Thoracic aorta (tissue), 2 donors: ENCODE data around the gene THEM5. TPM values are rescaled to one million over a fixed set of nuclear protein-coding genes. Genes with fewer than 3 reads are reported as not detected.
"Not testable (repeated sequence)": the region's sequence is repeated elsewhere in the genome, so short reads cannot be mapped to it uniquely, and the experiment has no call there.

Source experiments
- ATAC-seq: fragments of 150-250 bp; one replicate; pipeline ENCODE4 v1.8.0; 2017; ENCODE audit warnings: low read depth; ENCODE audit not compliant: insufficient number of reproducible peaks, low FRiP score
- DNase-seq: peaks from one replicate; pipeline ENCODE4 v3.0.0-alpha.2; 2020; ENCODE audit warnings: low spot score
- H3K27ac ChIP-seq, 2 donors: fragments of 200-600 bp; sonication (generic); 1 replicate in 1 of 2; 2 replicates in 1 of 2; pipeline ENCODE4 v1.5.1; 2016; ENCODE audit warnings: mild to moderate bottlenecking in 2 of 2, moderate library complexity in 2 of 2
- H3K27me3 ChIP-seq: fragments of 200-600 bp; sonication (generic); replicated peaks from 2 replicates; pipeline ENCODE4 v1.6.0; 2016; ENCODE audit warnings: mild to moderate bottlenecking; ENCODE audit not compliant: insufficient read depth
- H3K36me3 ChIP-seq: fragments of 200-600 bp; sonication (generic); one replicate; pipeline ENCODE4 v1.5.1; 2016
- H3K4me1 ChIP-seq, 2 donors: fragments of 200-600 bp; sonication (generic); 1 replicate in 1 of 2; 2 replicates in 1 of 2; pipeline versions ENCODE4 v1.5.1 to v1.6.0; 2016; ENCODE audit warnings: low read depth in 2 of 2, mild to moderate bottlenecking in 1 of 2; ENCODE audit not compliant: control insufficient read depth in 1 of 2
- H3K4me3 ChIP-seq: fragments of 200-600 bp; sonication (generic); 2 replicates; pipeline ENCODE4 v1.5.1; 2016; ENCODE audit warnings: mild to moderate bottlenecking
- H3K9me3 ChIP-seq: fragments of 200-600 bp; sonication (generic); 2 replicates; pipeline ENCODE4 v1.5.1; 2016
- total RNA-seq, 2 donors: library from RNA; depleted of rRNA; stranded (reverse); fragments of >200 nt; gene quantifications; one replicate each; pipeline versions ENCODE4 v1.1.0 to v1.2.3, GENCODE V29; 2016
- TF ChIP-seq, protein P1 (sequence below): fragments of 200-600 bp; sonication (generic); IDR thresholded peaks from one replicate; pipeline ENCODE4 v1.5.1; 2019; ENCODE audit warnings: antibody characterized with exemption

Gene THEM5
- total RNA-seq, 2 donors from 2014 or later = not detected

DNA sequence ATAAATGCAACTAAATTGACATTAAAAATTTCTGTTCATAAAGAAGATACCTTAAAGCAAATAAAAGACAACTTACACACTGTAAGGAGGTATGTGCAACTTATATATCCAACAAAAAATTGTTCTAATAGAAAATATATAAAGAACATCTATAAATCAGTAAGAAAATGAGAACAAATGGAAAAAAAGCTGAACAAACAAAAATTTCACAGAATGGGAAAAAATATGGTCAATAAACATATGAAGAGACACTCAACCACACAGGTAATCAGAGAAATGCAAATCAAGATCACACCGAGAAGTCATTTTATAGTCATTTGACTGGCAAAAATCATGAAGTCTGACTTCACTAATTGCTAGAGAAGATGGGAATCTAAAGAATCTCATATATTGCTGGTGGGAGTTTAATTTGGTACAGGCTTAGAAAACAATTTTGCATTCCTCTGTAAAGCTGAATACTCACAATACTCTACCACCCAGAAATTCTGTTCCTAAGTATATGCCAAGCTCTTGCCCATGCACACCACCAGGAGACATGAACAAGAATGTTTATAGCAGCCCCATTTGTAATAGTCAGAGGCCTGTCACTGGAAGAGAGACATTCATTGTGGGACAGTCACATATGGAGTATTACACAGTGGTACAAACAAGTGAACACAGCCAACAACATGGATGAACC is 22.0 kb upstream of the THEM5 start:
- Histone ChIP-seq H3K4me3 (no peak overlapping the region), H3K27ac (no peak overlapping the region), H3K4me1 (no peaks in the 10 kb centered on the region), H3K9me3 (no peaks in the 10 kb centered on the region), H3K27me3 (no peaks in the 10 kb centered on the region), H3K36me3 (peaks cover 5% of the 10 kb centered on the region)
- no peak for ATAC-seq
- no peak for DNase-seq
- TF ChIP-seq, protein P1, sequence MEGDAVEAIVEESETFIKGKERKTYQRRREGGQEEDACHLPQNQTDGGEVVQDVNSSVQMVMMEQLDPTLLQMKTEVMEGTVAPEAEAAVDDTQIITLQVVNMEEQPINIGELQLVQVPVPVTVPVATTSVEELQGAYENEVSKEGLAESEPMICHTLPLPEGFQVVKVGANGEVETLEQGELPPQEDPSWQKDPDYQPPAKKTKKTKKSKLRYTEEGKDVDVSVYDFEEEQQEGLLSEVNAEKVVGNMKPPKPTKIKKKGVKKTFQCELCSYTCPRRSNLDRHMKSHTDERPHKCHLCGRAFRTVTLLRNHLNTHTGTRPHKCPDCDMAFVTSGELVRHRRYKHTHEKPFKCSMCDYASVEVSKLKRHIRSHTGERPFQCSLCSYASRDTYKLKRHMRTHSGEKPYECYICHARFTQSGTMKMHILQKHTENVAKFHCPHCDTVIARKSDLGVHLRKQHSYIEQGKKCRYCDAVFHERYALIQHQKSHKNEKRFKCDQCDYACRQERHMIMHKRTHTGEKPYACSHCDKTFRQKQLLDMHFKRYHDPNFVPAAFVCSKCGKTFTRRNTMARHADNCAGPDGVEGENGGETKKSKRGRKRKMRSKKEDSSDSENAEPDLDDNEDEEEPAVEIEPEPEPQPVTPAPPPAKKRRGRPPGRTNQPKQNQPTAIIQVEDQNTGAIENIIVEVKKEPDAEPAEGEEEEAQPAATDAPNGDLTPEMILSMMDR = no peak

DNA sequence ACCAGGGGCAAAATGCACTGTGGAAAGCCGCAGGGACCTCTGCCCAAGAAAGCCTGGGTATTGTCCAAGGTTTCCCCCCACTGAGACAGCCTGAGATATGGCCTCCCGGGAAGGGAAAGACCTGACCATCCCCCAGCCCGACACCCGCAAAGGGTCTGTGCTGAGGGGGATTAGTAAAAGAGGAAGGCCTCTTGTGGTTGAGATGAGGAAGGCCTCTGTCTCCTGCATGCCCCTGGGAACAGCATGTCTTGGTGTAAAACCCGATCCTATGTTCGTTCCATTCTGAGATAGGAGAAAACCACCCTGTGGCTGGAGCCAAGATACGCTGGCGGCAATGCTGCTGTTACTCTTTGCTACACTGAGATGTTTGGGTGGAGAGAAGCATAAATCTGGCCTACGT is 19.3 kb upstream of the THEM5 start:
- H3K9me3 ChIP-seq, H3K27ac ChIP-seq, H3K4me3 ChIP-seq, DNase-seq, ATAC-seq, H3K27me3 ChIP-seq, H3K4me1 ChIP-seq, H3K36me3 ChIP-seq: not testable (repeated sequence)

DNA sequence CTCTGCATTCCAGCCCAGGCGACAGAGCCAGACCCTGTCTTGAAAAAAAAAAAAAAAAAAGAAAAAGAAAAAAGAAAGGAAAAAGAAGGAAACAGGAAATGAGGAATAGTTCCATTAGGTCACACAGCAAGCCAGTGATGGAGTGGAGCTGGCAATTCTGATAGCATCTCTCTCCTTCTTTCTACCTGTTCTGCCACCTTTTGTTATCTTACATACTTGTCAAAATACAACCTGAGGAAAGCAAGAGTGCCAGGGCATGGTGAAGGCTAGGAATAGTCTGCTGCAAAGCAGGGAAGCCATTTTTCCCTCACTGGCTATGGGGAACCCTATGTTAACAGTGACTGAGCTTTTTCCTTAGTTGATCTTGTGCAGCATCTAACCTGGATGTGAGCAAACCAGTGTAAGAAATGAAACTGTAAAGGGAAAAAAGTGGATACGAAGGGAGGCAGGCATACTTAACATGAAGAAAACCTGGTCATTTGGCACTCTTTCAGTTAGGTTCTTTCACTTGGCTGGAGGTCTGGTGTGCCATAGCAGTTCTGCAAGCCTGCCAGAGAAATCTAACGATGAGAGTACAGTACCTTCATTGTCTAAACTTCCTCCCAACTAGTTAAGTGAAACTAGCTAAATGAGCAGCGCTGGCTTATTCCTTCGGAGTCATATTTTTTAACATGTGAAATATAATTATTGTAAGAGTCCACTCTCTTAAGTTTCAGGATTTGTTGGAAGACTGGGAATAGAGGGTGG is 17.9 kb upstream of the THEM5 start:
- no peak overlapping the region for H3K4me3 ChIP-seq
- ATAC-seq = no peak
- no peaks in the 10 kb centered on the region for H3K9me3 ChIP-seq
- peaks cover 5% of the 10 kb centered on the region for H3K36me3 ChIP-seq
- H3K27ac ChIP-seq = no peak overlapping the region
- no peaks in the 10 kb centered on the region for H3K27me3 ChIP-seq
- H3K4me1 ChIP-seq = no peaks in the 10 kb centered on the region
- no peak for DNase-seq
- TF ChIP-seq, protein P1 = no peak

DNA sequence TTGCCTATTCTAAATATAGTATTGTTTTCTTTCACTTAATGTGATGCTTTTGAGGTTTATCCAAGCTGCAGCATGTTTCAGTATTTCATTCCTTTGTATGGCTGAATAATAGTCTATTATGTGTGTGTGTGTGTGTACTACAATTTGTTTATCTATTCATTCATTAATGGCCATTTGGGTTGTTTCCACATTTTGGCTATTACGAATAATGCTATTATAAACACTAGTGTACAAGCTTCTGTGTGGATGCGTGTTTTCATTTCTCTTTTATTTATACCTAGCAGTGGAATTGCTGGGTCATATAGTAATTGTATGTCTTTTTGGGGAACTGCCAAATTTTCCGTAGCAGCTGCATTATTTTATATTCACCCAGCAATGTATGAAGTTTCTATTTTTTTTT is 15.0 kb upstream of the THEM5 start:
- Histone ChIP-seq H3K27ac (no peak overlapping the region), H3K27me3 (no peaks in the 10 kb centered on the region), H3K4me3 (no peak overlapping the region), H3K4me1 (no peaks in the 10 kb centered on the region), H3K9me3 (no peaks in the 10 kb centered on the region), H3K36me3 (no peaks in the 10 kb centered on the region)
- ATAC-seq (no peak), DNase-seq (no peak)
- TF ChIP-seq, protein P1 = no peak

DNA sequence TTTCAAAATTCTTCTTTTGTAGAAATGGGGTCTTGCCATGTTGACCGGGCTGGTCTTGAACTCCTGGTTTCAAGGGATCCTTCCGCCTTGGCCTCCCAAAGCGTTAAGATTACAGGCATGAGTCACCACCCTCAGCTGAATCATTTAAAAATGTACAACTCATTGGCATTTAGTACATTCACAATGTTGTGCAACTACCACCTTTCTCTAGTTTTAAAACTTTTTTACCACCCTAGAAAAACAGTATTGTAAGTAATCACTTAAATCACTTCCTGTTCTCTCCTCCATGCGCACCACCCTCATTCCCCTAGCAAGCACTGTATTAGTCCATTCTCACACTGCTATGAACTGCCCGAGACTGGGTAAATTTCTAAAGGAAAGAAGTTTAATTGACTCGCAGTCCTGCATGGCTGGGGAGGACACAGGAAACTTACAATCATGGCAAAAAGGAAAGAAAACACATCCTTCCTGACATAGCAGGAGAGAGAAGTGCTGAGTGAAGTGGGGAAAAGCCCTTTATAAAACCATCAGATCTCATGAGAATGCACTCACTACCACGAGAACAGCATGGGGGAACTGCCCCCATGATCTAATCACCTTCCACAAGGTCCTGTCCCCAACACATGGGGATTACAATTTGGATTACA is 14.4 kb upstream of the THEM5 start:
- Histone ChIP-seq H3K36me3 (no peaks in the 10 kb centered on the region), H3K4me1 (no peaks in the 10 kb centered on the region), H3K27ac (no peak overlapping the region), H3K4me3 (no peak overlapping the region), H3K9me3 (no peaks in the 10 kb centered on the region), H3K27me3 (no peaks in the 10 kb centered on the region)
- TF ChIP-seq, protein P1 = no peak
- ATAC-seq (peak; percentile 36), DNase-seq (no peak)
